Stimulated activated CD8-positive, alpha-beta memory T cell treated with anti-CD3 and anti-CD28 coated beads, Interleukin-12 subunit alpha, Interleukin-12 subunit beta, amount 100 ng/mL, for 4 hours (primary cell): ENCODE data around the gene GRIP2.

ENCODE experiments used
- DNase-seq: peaks from one replicate; pipeline ENCODE4 v3.0.0-alpha.2; 2020; ENCODE audit warnings: low read depth

GRIP2 gene

GRCh38 chr3:14483286-14483685 is 56.9 kb downstream of the GRIP2 start:
- DNase-seq: no peak

GRCh38 chr3:14482271-14482721 is 57.8 kb downstream of the GRIP2 start:
- no peak for DNase-seq

GRCh38 chr3:14481646-14482036 is 58.5 kb downstream of the GRIP2 start:
- no peak for DNase-seq

- DNase-seq: no peak
Measured at GRCh38 chr3:14481018-14481645, 59.0 kb downstream of the GRIP2 start.

GRCh38 chr3:14480207-14481017 is 59.7 kb downstream of the GRIP2 start:
- no peak for DNase-seq

GRCh38 chr3:14479591-14479990 is 60.6 kb downstream of the GRIP2 start:
- DNase-seq: no peak

GRCh38 chr3:14478956-14479550 is 61.1 kb downstream of the GRIP2 start:
- DNase-seq: no peak

GRCh38 chr3:14477311-14477935 is 62.7 kb downstream of the GRIP2 start:
- no peak for DNase-seq

GRCh38 chr3:14476583-14477265 is 63.4 kb downstream of the GRIP2 start:
- DNase-seq: no peak

- no peak for DNase-seq
Measured at GRCh38 chr3:14475621-14476020, 64.5 kb downstream of the GRIP2 start.

GRCh38 chr3:14474363-14475081 is 65.6 kb downstream of the GRIP2 start:
- DNase-seq: no peak

GRCh38 chr3:14473411-14473891 is 66.7 kb downstream of the GRIP2 start:
- no peak for DNase-seq

GRCh38 chr3:14472471-14473351 is 67.4 kb downstream of the GRIP2 start:
- DNase-seq: no peak

- no peak for DNase-seq
Measured at GRCh38 chr3:14471690-14472089, 68.5 kb downstream of the GRIP2 start.

GRCh38 chr3:14471016-14471415 is 69.1 kb downstream of the GRIP2 start:
- no peak for DNase-seq

GRCh38 chr3:14470461-14470860 is 69.7 kb downstream of the GRIP2 start:
- DNase-seq: no peak

- no peak for DNase-seq
Measured at GRCh38 chr3:14468621-14468981, 71.5 kb downstream of the GRIP2 start.

- peak; percentile 15 for DNase-seq
Measured at GRCh38 chr3:14467814-14468620, 72.1 kb downstream of the GRIP2 start.

GRCh38 chr3:14466179-14466903 is 73.8 kb downstream of the GRIP2 start:
- no peak for DNase-seq
